ENCODE measurements around the gene WDR88.
"Not testable (repeated sequence)": the region's sequence is repeated elsewhere in the genome, so short reads cannot be mapped to it uniquely, and the experiment has no call there.

WDR88 gene

GRCh38 chr19:33143897-33144405, 12.0 kb downstream of the WDR88 start:
- H3K36me3 ChIP-seq (ENCODE audit: insufficient read depth, low read length), result no peaks in the 10 kb centered on the region
- H3K9ac ChIP-seq (ENCODE audit: low read depth, low read length), result no peak overlapping the region
- H3K9me3 ChIP-seq (ENCODE audit: control insufficient read depth, insufficient read depth, low read length), result no peaks in the 10 kb centered on the region
- peaks cover 6% of the 10 kb centered on the region; the same call in 1 of the 2 replicates for H3K4me1 ChIP-seq (ENCODE audit: insufficient read depth, low read length)

- Histone ChIP-seq H3K4me1 (ENCODE audit: insufficient read depth, low read length) (no peaks in the 10 kb centered on the region), H3K36me3 (ENCODE audit: insufficient read depth, low read length) (no peaks in the 10 kb centered on the region), H3K9ac (ENCODE audit: low read depth, low read length) (no peak overlapping the region), H3K9me3 (ENCODE audit: control insufficient read depth, insufficient read depth, low read length) (no peaks in the 10 kb centered on the region)
Observed at GRCh38 chr19:33146209-33146608, 14.3 kb downstream of the WDR88 start.

- H3K4me1 ChIP-seq (ENCODE audit: insufficient read depth, low read length), result no peaks in the 10 kb centered on the region
- no peaks in the 10 kb centered on the region for H3K36me3 ChIP-seq (ENCODE audit: insufficient read depth, low read length)
- H3K9ac ChIP-seq (ENCODE audit: low read depth, low read length), result no peak overlapping the region
- H3K9me3 ChIP-seq (ENCODE audit: control insufficient read depth, insufficient read depth, low read length), result no peaks in the 10 kb centered on the region
Observed at GRCh38 chr19:33147538-33147937, 15.6 kb downstream of the WDR88 start.

- Histone ChIP-seq H3K36me3 (ENCODE audit: insufficient read depth, low read length) (no peaks in the 10 kb centered on the region), H3K9ac (ENCODE audit: low read depth, low read length) (no peak overlapping the region), H3K4me1 (ENCODE audit: insufficient read depth, low read length) (no peaks in the 10 kb centered on the region), H3K9me3 (ENCODE audit: control insufficient read depth, insufficient read depth, low read length) (no peaks in the 10 kb centered on the region)
Observed at GRCh38 chr19:33150852-33151518, 19.1 kb downstream of the WDR88 start.

GRCh38 chr19:33152176-33152575, 20.3 kb downstream of the WDR88 start:
- H3K4me1 ChIP-seq (ENCODE audit: insufficient read depth, low read length), result no peaks in the 10 kb centered on the region
- H3K9ac ChIP-seq (ENCODE audit: low read depth, low read length), result no peak overlapping the region
- H3K36me3 ChIP-seq (ENCODE audit: insufficient read depth, low read length), result no peaks in the 10 kb centered on the region

GRCh38 chr19:33152625-33153024, 20.7 kb downstream of the WDR88 start:
- not testable (repeated sequence) for H3K36me3 ChIP-seq (ENCODE audit: insufficient read depth, low read length); H3K9me3 ChIP-seq (ENCODE audit: control insufficient read depth, insufficient read depth, low read length); H3K4me1 ChIP-seq (ENCODE audit: insufficient read depth, low read length); H3K9ac ChIP-seq (ENCODE audit: low read depth, low read length)

More at GRCh38 chr19:33152176-33152575, 20.3 kb downstream of the WDR88 start:
- H3K9me3 ChIP-seq (ENCODE audit: control insufficient read depth, insufficient read depth, low read length), result no peaks in the 10 kb centered on the region

GRCh38 chr19:33154313-33154712, 22.4 kb downstream of the WDR88 start:
- H3K9me3 ChIP-seq (ENCODE audit: control insufficient read depth, insufficient read depth, low read length); H3K9ac ChIP-seq (ENCODE audit: low read depth, low read length); H3K4me1 ChIP-seq (ENCODE audit: insufficient read depth, low read length); H3K36me3 ChIP-seq (ENCODE audit: insufficient read depth, low read length): not testable (repeated sequence)

- Histone ChIP-seq H3K9me3 (ENCODE audit: control insufficient read depth, insufficient read depth, low read length) (no peaks in the 10 kb centered on the region), H3K4me1 (ENCODE audit: insufficient read depth, low read length) (no peaks in the 10 kb centered on the region), H3K36me3 (ENCODE audit: insufficient read depth, low read length) (no peaks in the 10 kb centered on the region; the same call in 1 of the 2 replicates), H3K9ac (ENCODE audit: low read depth, low read length) (no peak overlapping the region)
Observed at GRCh38 chr19:33156334-33156733, 24.4 kb downstream of the WDR88 start.

GRCh38 chr19:33157906-33158305, 26.0 kb downstream of the WDR88 start:
- Histone ChIP-seq H3K9ac (ENCODE audit: low read depth, low read length) (no peak overlapping the region), H3K4me1 (ENCODE audit: insufficient read depth, low read length) (no peaks in the 10 kb centered on the region), H3K36me3 (ENCODE audit: insufficient read depth, low read length) (no peaks in the 10 kb centered on the region; the same call in 1 of the 2 replicates), H3K9me3 (ENCODE audit: control insufficient read depth, insufficient read depth, low read length) (no peaks in the 10 kb centered on the region)

- H3K36me3 ChIP-seq (ENCODE audit: insufficient read depth, low read length), result no peaks in the 10 kb centered on the region; the same call in 1 of the 2 replicates
Observed at GRCh38 chr19:33158365-33158764, 26.5 kb downstream of the WDR88 start.

GRCh38 chr19:33159149-33159548, 27.2 kb downstream of the WDR88 start:
- Histone ChIP-seq H3K36me3 (ENCODE audit: insufficient read depth, low read length) (no peaks in the 10 kb centered on the region; the same call in 1 of the 2 replicates), H3K9ac (ENCODE audit: low read depth, low read length) (no peak overlapping the region), H3K9me3 (ENCODE audit: control insufficient read depth, insufficient read depth, low read length) (no peaks in the 10 kb centered on the region), H3K4me1 (ENCODE audit: insufficient read depth, low read length) (no peaks in the 10 kb centered on the region)

More at GRCh38 chr19:33158365-33158764, 26.5 kb downstream of the WDR88 start:
- Histone ChIP-seq H3K9me3 (ENCODE audit: control insufficient read depth, insufficient read depth, low read length) (no peaks in the 10 kb centered on the region), H3K9ac (ENCODE audit: low read depth, low read length) (no peak overlapping the region), H3K4me1 (ENCODE audit: insufficient read depth, low read length) (no peaks in the 10 kb centered on the region)

- Histone ChIP-seq H3K4me1 (ENCODE audit: insufficient read depth, low read length) (no peaks in the 10 kb centered on the region), H3K36me3 (ENCODE audit: insufficient read depth, low read length) (no peaks in the 10 kb centered on the region; the same call in 1 of the 2 replicates), H3K9me3 (ENCODE audit: control insufficient read depth, insufficient read depth, low read length) (no peaks in the 10 kb centered on the region), H3K9ac (ENCODE audit: low read depth, low read length) (no peak overlapping the region)
Observed at GRCh38 chr19:33159893-33160292, 28.0 kb downstream of the WDR88 start.

GRCh38 chr19:33161201-33161600, 29.3 kb downstream of the WDR88 start:
- Histone ChIP-seq H3K9me3 (ENCODE audit: control insufficient read depth, insufficient read depth, low read length) (no peaks in the 10 kb centered on the region), H3K4me1 (ENCODE audit: insufficient read depth, low read length) (no peaks in the 10 kb centered on the region), H3K36me3 (ENCODE audit: insufficient read depth, low read length) (no peaks in the 10 kb centered on the region; the same call in 1 of the 2 replicates), H3K9ac (ENCODE audit: low read depth, low read length) (no peak overlapping the region)

- Histone ChIP-seq H3K36me3 (ENCODE audit: insufficient read depth, low read length) (no peaks in the 10 kb centered on the region; the same call in 1 of the 2 replicates), H3K4me1 (ENCODE audit: insufficient read depth, low read length) (no peaks in the 10 kb centered on the region), H3K9ac (ENCODE audit: low read depth, low read length) (no peak overlapping the region), H3K9me3 (ENCODE audit: control insufficient read depth, insufficient read depth, low read length) (no peaks in the 10 kb centered on the region)
Observed at GRCh38 chr19:33163481-33163880, 31.6 kb downstream of the WDR88 start.

- not testable (repeated sequence) for H3K4me1 ChIP-seq (ENCODE audit: insufficient read depth, low read length); H3K9ac ChIP-seq (ENCODE audit: low read depth, low read length); H3K9me3 ChIP-seq (ENCODE audit: control insufficient read depth, insufficient read depth, low read length); H3K36me3 ChIP-seq (ENCODE audit: insufficient read depth, low read length)
Observed at GRCh38 chr19:33166037-33166436, 34.1 kb downstream of the WDR88 start.
